H1 (cell line): Measurements from ENCODE around the gene DTNB.

ENCODE experiments used
- CTCF ChIP-seq, 3 experiments: IDR thresholded peaks; 1 replicate in 2 of 3; 2 replicates in 1 of 3; pipeline versions ENCODE4 v1.5.1 to v1.6.1; 2011; ENCODE audit warnings: low read length in 3 of 3, mild to moderate bottlenecking in 3 of 3, inconsistent platforms in 2 of 3, low read depth in 1 of 3, moderate library complexity in 1 of 3; ENCODE audit not compliant: insufficient read depth in 1 of 3; ENCODE audit errors: control extremely low read depth in 1 of 3
- EZH2 ChIP-seq: fragments of 200-600 bp; sonication (generic); IDR thresholded peaks from 2 replicates; pipeline ENCODE4 v1.7.1; 2012; ENCODE audit warnings: low read depth, mild to moderate bottlenecking, moderate library complexity, low read length, inconsistent platforms; ENCODE audit not compliant: severe bottlenecking
- FOSL1 ChIP-seq: IDR thresholded peaks from 2 replicates; pipeline ENCODE4 v1.6.1; 2011; ENCODE audit warnings: mild to moderate bottlenecking, low read depth, low read length, moderate library complexity; ENCODE audit not compliant: insufficient read depth
- GABPA ChIP-seq: IDR thresholded peaks from 2 replicates; pipeline ENCODE4 v1.6.1; 2011; ENCODE audit warnings: mild to moderate bottlenecking, low read length, moderate library complexity, borderline replicate concordance; ENCODE audit not compliant: insufficient read depth
- JUND ChIP-seq: IDR thresholded peaks from 2 replicates; pipeline ENCODE4 v1.6.1; 2011; ENCODE audit warnings: mild to moderate bottlenecking, improper control_type of control experiment, low read length
- KDM1A ChIP-seq: fragments of 200-600, 300-600 bp; sonication (generic); IDR thresholded peaks from 2 replicates; pipeline ENCODE4 v1.7.1; 2016; ENCODE audit warnings: mild to moderate bottlenecking, low read length, borderline replicate concordance
- MAX ChIP-seq: IDR thresholded peaks from 2 replicates; pipeline ENCODE4 v1.6.1; 2012; ENCODE audit warnings: inconsistent platforms
- POLR2A ChIP-seq, 2 experiments: IDR thresholded peaks; 1 replicate in 1 of 2; 2 replicates in 1 of 2; pipeline ENCODE4 v1.6.1; 2011; ENCODE audit warnings: low read depth in 2 of 2, low read length in 2 of 2, mild to moderate bottlenecking in 2 of 2; ENCODE audit errors: control extremely low read depth in 1 of 2
- POLR2AphosphoS5 ChIP-seq: IDR thresholded peaks from 2 replicates; pipeline ENCODE4 v1.6.1; 2011; ENCODE audit warnings: low read depth, low read length
- RNF2 ChIP-seq: fragments of 200-900, 300-1000 bp; sonication (generic); IDR thresholded peaks from 2 replicates; pipeline ENCODE4 v1.7.1; 2016; ENCODE audit warnings: borderline replicate concordance, low read depth, mild to moderate bottlenecking, antibody characterized with exemption, low read length; ENCODE audit not compliant: poor library complexity, severe bottlenecking; ENCODE audit errors: missing control alignments
- SRF ChIP-seq: IDR thresholded peaks from 2 replicates; pipeline ENCODE4 v1.6.1; 2011; ENCODE audit warnings: mild to moderate bottlenecking, low read depth, low read length, moderate library complexity
- TAF1 ChIP-seq: IDR thresholded peaks from 2 replicates; pipeline ENCODE4 v1.6.1; 2011; ENCODE audit warnings: mild to moderate bottlenecking, low read depth, low read length
- TEAD4 ChIP-seq: IDR thresholded peaks from 2 replicates; pipeline ENCODE4 v1.6.1; 2012; ENCODE audit warnings: low read depth, low read length, inconsistent platforms, mixed read lengths

DNA sequence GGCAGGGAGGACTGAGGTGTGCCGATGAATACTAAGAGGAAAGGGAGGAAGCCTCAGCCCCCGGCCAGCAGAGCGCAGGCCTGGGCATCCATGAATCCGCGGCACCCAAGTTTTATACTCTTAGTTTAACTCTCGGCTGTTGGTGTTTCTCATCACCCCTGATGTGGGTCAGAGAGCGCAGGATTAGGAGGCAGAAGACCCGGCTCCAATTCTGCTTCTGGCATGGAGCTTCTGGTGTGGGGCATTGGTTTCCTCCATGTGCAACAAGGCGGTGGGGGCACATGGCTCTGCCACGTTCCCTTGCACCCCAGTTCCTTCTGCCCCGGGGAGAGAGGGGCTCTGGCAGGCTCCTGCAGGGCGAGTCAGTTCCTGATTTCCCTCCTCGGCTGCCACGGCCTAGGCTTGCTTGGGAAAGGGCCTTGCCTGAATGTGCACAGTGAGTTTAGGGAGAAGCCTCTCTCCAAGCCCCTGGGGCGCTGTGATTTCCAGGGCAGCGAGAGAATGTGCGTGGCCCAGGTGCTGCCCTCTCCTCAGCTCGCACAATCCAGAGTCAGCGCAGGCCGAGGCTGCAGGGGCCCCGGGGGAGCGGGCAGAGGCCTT lies 295.5 kb downstream of the DTNB start:
- TF ChIP-seq POLR2A (IDR thresholded peaks at IDR 0.05; ENCODE audit: control extremely low read depth in 1 of 2, low read depth in 2 of 2, low read length in 2 of 2) (no peak), RNF2 (no peak), FOSL1 (no peak), SRF (no peak), CTCF (IDR thresholded peaks at IDR 0.05; ENCODE audit: control extremely low read depth in 1 of 3, insufficient read depth in 1 of 3, low read depth in 1 of 3, low read length in 3 of 3) (no peak), TEAD4 (no peak), MAX (no peak), GABPA (no peak), JUND (no peak), EZH2 (no peak), POLR2AphosphoS5 (no peak), TAF1 (no peak), KDM1A (no peak)
